Measurements from ENCODE around the gene GTF3C5.
A peak's percentile ranks its signal among the peaks of the same experiment; 100 is the strongest.

GTF3C5 gene

GRCh38 chr9:133028221-133028620 lies 2.6 kb upstream of the GTF3C5 start:
- DNase-seq (ENCODE audit: low read depth, low spot score), result no peak

- peak; percentile 24 for DNase-seq (ENCODE audit: low read depth, low spot score)
These were observed 842 bp upstream of the GTF3C5 start for GRCh38 chr9:133029994-133030316.

- DNase-seq (ENCODE audit: low read depth, low spot score), result no peak
These were observed 279 bp downstream of the GTF3C5 start for GRCh38 chr9:133031130-133031422.

GRCh38 chr9:133031496-133031911 lies 707 bp downstream of the GTF3C5 start:
- DNase-seq (ENCODE audit: low read depth, low spot score), result peak; percentile 27

GRCh38 chr9:133032171-133032570 lies 1.4 kb downstream of the GTF3C5 start:
- DNase-seq (ENCODE audit: low read depth, low spot score), result no peak

- no peak for DNase-seq (ENCODE audit: low read depth, low spot score)
These were observed 4.9 kb downstream of the GTF3C5 start for GRCh38 chr9:133035669-133036068.

GRCh38 chr9:133037775-133038515 lies 7.1 kb downstream of the GTF3C5 start:
- DNase-seq (ENCODE audit: low read depth, low spot score), result no peak

- DNase-seq (ENCODE audit: low read depth, low spot score), result peak; percentile 44
These were observed 10.2 kb downstream of the GTF3C5 start for GRCh38 chr9:133040892-133041479.

GRCh38 chr9:133041958-133042357 lies 11.2 kb downstream of the GTF3C5 start:
- no peak for DNase-seq (ENCODE audit: low read depth, low spot score)

- DNase-seq (ENCODE audit: low read depth, low spot score), result no peak
These were observed 11.9 kb downstream of the GTF3C5 start for GRCh38 chr9:133042676-133043075.

- DNase-seq (ENCODE audit: low read depth, low spot score), result no peak
These were observed 12.7 kb downstream of the GTF3C5 start for GRCh38 chr9:133043449-133044035.

- no peak for DNase-seq (ENCODE audit: low read depth, low spot score)
These were observed 13.3 kb downstream of the GTF3C5 start for GRCh38 chr9:133044125-133044524.

- no peak for DNase-seq (ENCODE audit: low read depth, low spot score)
These were observed 13.9 kb downstream of the GTF3C5 start for GRCh38 chr9:133044661-133045060.

- DNase-seq (ENCODE audit: low read depth, low spot score), result no peak
These were observed 14.3 kb downstream of the GTF3C5 start for GRCh38 chr9:133045132-133045531.

GRCh38 chr9:133046196-133046899 lies 15.6 kb downstream of the GTF3C5 start:
- DNase-seq (ENCODE audit: low read depth, low spot score), result no peak

- no peak for DNase-seq (ENCODE audit: low read depth, low spot score)
These were observed 16.1 kb downstream of the GTF3C5 start for GRCh38 chr9:133046900-133047295.

- DNase-seq (ENCODE audit: low read depth, low spot score), result no peak
These were observed 17.8 kb downstream of the GTF3C5 start for GRCh38 chr9:133048595-133048994.

GRCh38 chr9:133049043-133049442 lies 18.2 kb downstream of the GTF3C5 start:
- DNase-seq (ENCODE audit: low read depth, low spot score), result no peak

GRCh38 chr9:133050142-133050541 lies 19.3 kb downstream of the GTF3C5 start:
- no peak for DNase-seq (ENCODE audit: low read depth, low spot score)

- DNase-seq (ENCODE audit: low read depth, low spot score), result no peak
These were observed 20.0 kb downstream of the GTF3C5 start for GRCh38 chr9:133050781-133051180.

- DNase-seq (ENCODE audit: low read depth, low spot score), result no peak
These were observed 20.6 kb downstream of the GTF3C5 start for GRCh38 chr9:133051281-133051900.

GRCh38 chr9:133051966-133052539 lies 21.3 kb downstream of the GTF3C5 start:
- DNase-seq (ENCODE audit: low read depth, low spot score), result no peak
